ENCODE data around the gene EIF2AK2. TPM values are rescaled to one million over a fixed set of nuclear protein-coding genes. Genes with fewer than 3 reads are reported as not detected.

EIF2AK2 gene
- total and polyA plus RNA-seq, 2 donors from 2014 or later, result 6.4 to 37.6 TPM

DNA sequence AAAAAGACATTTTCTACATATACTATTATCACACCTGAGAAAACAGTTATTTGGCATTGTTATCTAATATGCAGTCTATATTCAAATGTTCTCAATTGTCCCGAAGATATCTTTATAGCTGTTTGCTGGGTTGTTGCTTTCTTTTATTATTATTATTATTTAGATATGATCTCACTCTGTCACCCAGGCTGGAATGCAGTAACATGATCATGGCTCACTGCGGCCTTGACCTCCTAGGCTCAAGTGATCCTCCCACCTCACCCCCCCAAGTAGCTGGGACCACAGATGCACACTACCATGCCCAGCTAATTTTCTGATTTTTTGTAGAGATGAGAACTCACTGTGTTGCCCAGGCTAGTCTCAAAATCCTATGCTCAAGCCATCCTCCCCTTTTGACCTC is 52.6 kb downstream of the EIF2AK2 start:
- FAIRE-seq (no peak), DNase-seq (no peak)
- intact Hi-C loops (cut with DNase I), result no loop called here
- H3K36me3 ChIP-seq (ENCODE audit: control insufficient read depth in 2 of 3, insufficient read depth in 3 of 3, low read length in 3 of 3), result peaks cover 2 to 38% (median 14%) of the 10 kb centered on the region in 3 donors
- TF ChIP-seq, protein P1, sequence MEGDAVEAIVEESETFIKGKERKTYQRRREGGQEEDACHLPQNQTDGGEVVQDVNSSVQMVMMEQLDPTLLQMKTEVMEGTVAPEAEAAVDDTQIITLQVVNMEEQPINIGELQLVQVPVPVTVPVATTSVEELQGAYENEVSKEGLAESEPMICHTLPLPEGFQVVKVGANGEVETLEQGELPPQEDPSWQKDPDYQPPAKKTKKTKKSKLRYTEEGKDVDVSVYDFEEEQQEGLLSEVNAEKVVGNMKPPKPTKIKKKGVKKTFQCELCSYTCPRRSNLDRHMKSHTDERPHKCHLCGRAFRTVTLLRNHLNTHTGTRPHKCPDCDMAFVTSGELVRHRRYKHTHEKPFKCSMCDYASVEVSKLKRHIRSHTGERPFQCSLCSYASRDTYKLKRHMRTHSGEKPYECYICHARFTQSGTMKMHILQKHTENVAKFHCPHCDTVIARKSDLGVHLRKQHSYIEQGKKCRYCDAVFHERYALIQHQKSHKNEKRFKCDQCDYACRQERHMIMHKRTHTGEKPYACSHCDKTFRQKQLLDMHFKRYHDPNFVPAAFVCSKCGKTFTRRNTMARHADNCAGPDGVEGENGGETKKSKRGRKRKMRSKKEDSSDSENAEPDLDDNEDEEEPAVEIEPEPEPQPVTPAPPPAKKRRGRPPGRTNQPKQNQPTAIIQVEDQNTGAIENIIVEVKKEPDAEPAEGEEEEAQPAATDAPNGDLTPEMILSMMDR (IDR thresholded peaks at IDR 0.05; ENCODE audit: borderline replicate concordance, extremely low read depth, insufficient read depth), result no peak
- H3K9ac ChIP-seq (ENCODE audit: low read length in 3 of 3), result no peak overlapping the region
- H3K4me3 ChIP-seq (ENCODE audit: low read length in 3 of 3), result no peak overlapping the region
- no peaks in the 10 kb centered on the region for H3K27me3 ChIP-seq (ENCODE audit: control insufficient read depth, insufficient read depth, low read length)
- H3K27ac ChIP-seq (ENCODE audit: low read depth in 2 of 2, low read length in 2 of 2), result no peak overlapping the region
- H3K9me3 ChIP-seq (ENCODE audit: control insufficient read depth in 2 of 3, insufficient read depth in 1 of 3, low read length in 3 of 3), result no peaks in the 10 kb centered on the region
- no peaks in the 10 kb centered on the region for H3K4me1 ChIP-seq (ENCODE audit: control insufficient read depth in 2 of 3, insufficient read depth in 2 of 3, low read depth in 1 of 3, low read length in 3 of 3)

- TF ChIP-seq, protein P1 (IDR thresholded peaks at IDR 0.05; ENCODE audit: borderline replicate concordance, extremely low read depth, insufficient read depth), result no peak
- DNase-seq (no peak), FAIRE-seq (no peak)
- H3K27me3 ChIP-seq (ENCODE audit: control insufficient read depth, insufficient read depth, low read length), result no peaks in the 10 kb centered on the region
- H3K27ac ChIP-seq (ENCODE audit: low read depth in 2 of 2, low read length in 2 of 2), result no peak overlapping the region
- intact Hi-C loops (cut with DNase I), result no loop called here
- H3K4me3 ChIP-seq (ENCODE audit: low read length in 3 of 3), result no peak overlapping the region
- no peaks in the 10 kb centered on the region for H3K9me3 ChIP-seq (ENCODE audit: control insufficient read depth in 2 of 3, insufficient read depth in 1 of 3, low read length in 3 of 3)
- no peaks in the 10 kb centered on the region for H3K4me1 ChIP-seq (ENCODE audit: control insufficient read depth in 2 of 3, insufficient read depth in 2 of 3, low read depth in 1 of 3, low read length in 3 of 3)
- no peak overlapping the region for H3K9ac ChIP-seq (ENCODE audit: low read length in 3 of 3)
- H3K36me3 ChIP-seq (ENCODE audit: control insufficient read depth in 2 of 3, insufficient read depth in 3 of 3, low read length in 3 of 3), result peaks cover 2 to 33% (median 10%) of the 10 kb centered on the region in 3 donors
These were observed 54.2 kb downstream of the EIF2AK2 start for GRCh38 chr2:37102588-37102987.

DNA sequence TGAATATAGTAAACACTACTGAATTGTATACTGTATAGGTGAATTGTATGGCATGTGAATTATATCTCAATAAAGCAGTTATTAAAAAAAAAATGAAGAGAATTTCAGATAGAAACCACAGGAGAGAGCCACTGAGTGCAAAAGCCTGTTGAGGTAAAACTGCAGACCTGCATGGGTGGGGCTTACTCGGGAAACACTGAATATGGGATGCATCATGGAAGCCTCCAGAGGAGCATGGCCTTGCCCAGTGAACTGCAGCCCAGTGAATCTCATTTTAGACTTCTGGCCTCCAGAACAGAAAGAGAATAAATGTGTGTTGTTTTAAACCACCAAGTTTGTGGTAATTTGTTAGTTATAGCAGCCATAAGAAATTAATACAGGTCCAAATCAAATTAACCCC is 56.7 kb downstream of the EIF2AK2 start:
- DNase-seq (no peak), FAIRE-seq (no peak)
- Histone ChIP-seq H3K4me1 (ENCODE audit: control insufficient read depth in 2 of 3, insufficient read depth in 2 of 3, low read depth in 1 of 3, low read length in 3 of 3) (no peaks in the 10 kb centered on the region), H3K9ac (ENCODE audit: low read length in 3 of 3) (no peak overlapping the region), H3K9me3 (ENCODE audit: control insufficient read depth in 2 of 3, insufficient read depth in 1 of 3, low read length in 3 of 3) (no peaks in the 10 kb centered on the region), H3K27ac (ENCODE audit: low read depth in 2 of 2, low read length in 2 of 2) (no peak overlapping the region), H3K36me3 (ENCODE audit: control insufficient read depth in 2 of 3, insufficient read depth in 3 of 3, low read length in 3 of 3) (peaks cover 2 to 27% (median 7%) of the 10 kb centered on the region in 3 donors), H3K27me3 (ENCODE audit: control insufficient read depth, insufficient read depth, low read length) (no peaks in the 10 kb centered on the region), H3K4me3 (ENCODE audit: low read length in 3 of 3) (no peak overlapping the region)
- TF ChIP-seq, protein P1 (IDR thresholded peaks at IDR 0.05; ENCODE audit: borderline replicate concordance, extremely low read depth, insufficient read depth), result no peak
- intact Hi-C loops (cut with DNase I), result no loop called here
